Nephron (organoid): ENCODE results near the gene TAOK2.
"Not testable (repeated sequence)": the region's sequence is repeated elsewhere in the genome, so short reads cannot be mapped to it uniquely, and the experiment has no call there.

ENCODE experiments used
- H3K27ac Mint-ChIP-seq, 3 experiments: 2 replicates each; pipeline ENCODE4 v1.8.0; 2020; ENCODE audit warnings: mixed read lengths in 3 of 3, mild to moderate bottlenecking in 2 of 3, moderate library complexity in 1 of 3
- H3K27me3 Mint-ChIP-seq: 2 replicates; pipeline ENCODE4 v1.8.0; 2021; ENCODE audit warnings: low read depth, mild to moderate bottlenecking, moderate library complexity, mixed read lengths
- H3K36me3 Mint-ChIP-seq: 2 replicates; pipeline ENCODE4 v1.8.0; 2020; ENCODE audit warnings: low read depth, mixed read lengths
- H3K4me1 Mint-ChIP-seq: 2 replicates; pipeline ENCODE4 v1.8.0; 2020; ENCODE audit warnings: mixed read lengths
- H3K4me3 Mint-ChIP-seq, 3 experiments: 2 replicates each; pipeline ENCODE4 v1.8.0; 2020; ENCODE audit warnings: mild to moderate bottlenecking in 3 of 3, mixed read lengths in 3 of 3, moderate library complexity in 2 of 3
- H3K9me3 Mint-ChIP-seq: 2 replicates; pipeline ENCODE4 v1.8.0; 2020; ENCODE audit warnings: mixed read lengths
- CTCF ChIP-seq, 3 experiments: fragments of 200-600 bp; sonication (generic); IDR thresholded peaks; one replicate each; pipeline ENCODE4 v1.5.0; 2021; ENCODE audit warnings: antibody characterized with exemption in 3 of 3; ENCODE audit not compliant: unreplicated experiment in 3 of 3

The TAOK2 gene

GRCh38 chr16:29973384-29974246 is at the start of gene TAOK2:
Gene TAOK2 (plus strand): TSS chr16:29973868. CDS start chr16:29977773, 3,905 bp downstream.
- peaks cover 27% of the 10 kb centered on the region for H3K4me1 Mint-ChIP-seq
- peak within 1 kb of the TSS; percentile 95 to 100 (median 96) for H3K4me3 Mint-ChIP-seq
- H3K27ac Mint-ChIP-seq = peak within 1 kb of the TSS; percentile 73 to 97 (median 95)
- peaks cover 5% of the 10 kb centered on the region for H3K9me3 Mint-ChIP-seq
- peaks cover 44% of the 10 kb centered on the region for H3K36me3 Mint-ChIP-seq
- H3K27me3 Mint-ChIP-seq = no peaks in the 10 kb centered on the region
- TF ChIP-seq CTCF (IDR thresholded peaks at IDR 0.05; ENCODE audit: unreplicated experiment in 3 of 3) = no peak

- H3K27me3 Mint-ChIP-seq = no peaks in the 10 kb centered on the region
- H3K27ac Mint-ChIP-seq = peak overlapping the region; percentile 66 to 76 (median 75)
- H3K36me3 Mint-ChIP-seq = peaks cover 17% of the 10 kb centered on the region
- TF ChIP-seq CTCF (IDR thresholded peaks at IDR 0.05; ENCODE audit: unreplicated experiment in 3 of 3) = no peak
- H3K4me1 Mint-ChIP-seq = peaks cover 35% of the 10 kb centered on the region
- no peaks in the 10 kb centered on the region for H3K9me3 Mint-ChIP-seq
- H3K4me3 Mint-ChIP-seq = peak overlapping the region; percentile 90 to 97 (median 94)
These were observed 48.4 kb upstream of the TAOK2 start for GRCh38 chr16:29925105-29925756.

- H3K27ac Mint-ChIP-seq = peak within 1 kb of the TSS; percentile 98 to 99 (median 99)
- no peak for TF ChIP-seq CTCF (IDR thresholded peaks at IDR 0.05; ENCODE audit: unreplicated experiment in 3 of 3)
- peaks cover 35% of the 10 kb centered on the region for H3K4me1 Mint-ChIP-seq
- no peaks in the 10 kb centered on the region for H3K9me3 Mint-ChIP-seq
- peaks cover 8% of the 10 kb centered on the region for H3K36me3 Mint-ChIP-seq
- no peaks in the 10 kb centered on the region for H3K27me3 Mint-ChIP-seq
- H3K4me3 Mint-ChIP-seq = peak within 1 kb of the TSS; percentile 90 to 97 (median 97)
These were observed 47.6 kb upstream of the TAOK2 start, which contains the start of gene KCTD13 for GRCh38 chr16:29925781-29926710. Gene KCTD13 (minus strand): TSS chr16:29926226. CDS start chr16:29926033, 193 bp downstream.

GRCh38 chr16:29926711-29927052 is 47.0 kb upstream of the TAOK2 start:
- peaks cover 5% of the 10 kb centered on the region for H3K36me3 Mint-ChIP-seq
- no peaks in the 10 kb centered on the region for H3K27me3 Mint-ChIP-seq
- no peak for TF ChIP-seq CTCF (IDR thresholded peaks at IDR 0.05; ENCODE audit: unreplicated experiment in 3 of 3)
- H3K27ac Mint-ChIP-seq = peak overlapping the region; percentile 98 to 99 (median 99)
- H3K4me3 Mint-ChIP-seq = peak overlapping the region; percentile 90 to 97 (median 97)
- H3K4me1 Mint-ChIP-seq = peaks cover 35% of the 10 kb centered on the region
- no peaks in the 10 kb centered on the region for H3K9me3 Mint-ChIP-seq

GRCh38 chr16:29927070-29927905 is 46.4 kb upstream of the TAOK2 start:
- Mint-ChIP-seq H3K4me1 (peaks cover 35% of the 10 kb centered on the region), H3K9me3 (no peaks in the 10 kb centered on the region), H3K27me3 (no peaks in the 10 kb centered on the region), H3K4me3 (peak overlapping the region; percentile 90 to 97 (median 97)), H3K27ac (peak overlapping the region; percentile 98 to 99 (median 99)), H3K36me3 (peaks cover 5% of the 10 kb centered on the region)
- TF ChIP-seq CTCF (IDR thresholded peaks at IDR 0.05; ENCODE audit: unreplicated experiment in 3 of 3) = no peak

GRCh38 chr16:29931750-29932149 is 41.9 kb upstream of the TAOK2 start:
- H3K27me3 Mint-ChIP-seq, H3K9me3 Mint-ChIP-seq, H3K4me3 Mint-ChIP-seq, H3K27ac Mint-ChIP-seq, H3K36me3 Mint-ChIP-seq: not testable (repeated sequence)
- peaks cover 10% of the 10 kb centered on the region for H3K4me1 Mint-ChIP-seq
